Smooth muscle cell (in vitro differentiated cells): ENCODE data around the gene DNM2. TPM values are rescaled to one million over a fixed set of nuclear protein-coding genes. Genes with fewer than 3 reads are reported as not detected.
"Not testable (repeated sequence)": the region's sequence is repeated elsewhere in the genome, so short reads cannot be mapped to it uniquely, and the experiment has no call there.

ENCODE experiments used
- DNase-seq: peaks from one replicate; lab custom pipeline; 2025; ENCODE audit not compliant: unreplicated experiment; lab: John Stamatoyannopoulos, UW
- H2AFZ ChIP-seq: fragments of 200-600 bp; sonication (generic); 2 replicates; pipeline ENCODE4 v1.6.0; 2016; ENCODE audit warnings: antibody characterized with exemption, low read depth, mild to moderate bottlenecking
- H3F3A ChIP-seq: fragments of 200-600 bp; sonication (generic); 2 replicates; pipeline ENCODE4 v1.6.0; 2017; ENCODE audit warnings: antibody characterized with exemption, low read depth
- H3K27ac ChIP-seq: fragments of 200-600 bp; sonication (generic); 2 replicates; pipeline ENCODE4 v1.5.1; 2016; ENCODE audit warnings: low read depth, mild to moderate bottlenecking
- H3K27me3 ChIP-seq: fragments of 200-600 bp; sonication (generic); 2 replicates; pipeline ENCODE4 v1.6.1; 2016; ENCODE audit warnings: low read depth, mild to moderate bottlenecking
- H3K36me3 ChIP-seq: fragments of 200-600 bp; sonication (generic); 2 replicates; pipeline ENCODE4 v1.5.1; 2016; ENCODE audit warnings: low read depth
- H3K4me1 ChIP-seq: fragments of 200-600 bp; sonication (generic); 2 replicates; pipeline ENCODE4 v1.5.1; 2016; ENCODE audit warnings: low read depth
- H3K4me2 ChIP-seq: fragments of 200-600 bp; sonication (generic); 2 replicates; pipeline ENCODE4 v1.6.0; 2016; ENCODE audit warnings: mild to moderate bottlenecking
- H3K4me3 ChIP-seq: fragments of 200-600 bp; sonication (generic); 2 replicates; pipeline ENCODE4 v1.5.1; 2016; ENCODE audit warnings: mild to moderate bottlenecking
- H3K79me2 ChIP-seq: fragments of 200-600 bp; sonication (generic); 2 replicates; pipeline ENCODE4 v1.6.0; 2016; ENCODE audit warnings: low read depth, mild to moderate bottlenecking
- H3K9ac ChIP-seq: fragments of 200-600 bp; sonication (generic); 2 replicates; pipeline ENCODE4 v1.6.0; 2016; ENCODE audit warnings: low read depth
- H3K9me3 ChIP-seq: fragments of 200-600 bp; sonication (generic); replicated peaks from 2 replicates; pipeline ENCODE4 v1.5.1; 2016; ENCODE audit warnings: low read depth
- H4K20me1 ChIP-seq: fragments of 200-600 bp; sonication (generic); 2 replicates; pipeline ENCODE4 v1.6.0; 2016; ENCODE audit warnings: low read depth
- CTCF ChIP-seq: fragments of 200-600 bp; sonication (generic); IDR thresholded peaks from 2 replicates; pipeline ENCODE4 v1.5.1; 2017; ENCODE audit warnings: borderline replicate concordance, mild to moderate bottlenecking, antibody characterized with exemption; ENCODE audit not compliant: insufficient read depth, poor library complexity, severe bottlenecking
- WGBS: methylation state at CpG from one replicate; pipeline ENCODE4 v1.1.7; 2016; ENCODE audit warnings: low lambda C conversion rate; 5-methylcytosine and 5-hydroxymethylcytosine counted together
- polyA plus RNA-seq: library from polyadenylated mRNA; unstranded; fragments of >200 nt; fragmentation: Nextera tagmentation; extraction: Ambion mirVana; gene quantifications from 2 replicates; pipeline ENCODE4 v1.2.1, GENCODE V29; 2016
- total RNA-seq: library from RNA; depleted of rRNA; stranded (reverse); fragments of >200 nt; gene quantifications from 2 replicates; pipeline ENCODE4 v1.2.3, GENCODE V29; 2014

The DNM2 gene
- total and polyA plus RNA-seq, 2 experiments from 2014 or later = 65.1 to 93.2 TPM

GRCh38 chr19:10855879-10856522 lies 138.1 kb downstream of the DNM2 start:
- H3K27ac ChIP-seq = no peak overlapping the region
- no peak overlapping the region for H3K4me3 ChIP-seq
- peak; percentile 38 for TF ChIP-seq CTCF
- no peaks in the 10 kb centered on the region for H3K36me3 ChIP-seq
- H3K4me2 ChIP-seq = no peak overlapping the region
- no peaks in the 10 kb centered on the region for H3F3A ChIP-seq
- H4K20me1 ChIP-seq = no peaks in the 10 kb centered on the region
- no peaks in the 10 kb centered on the region for H3K4me1 ChIP-seq
- no peaks in the 10 kb centered on the region for H3K9me3 ChIP-seq
- no peak overlapping the region for H3K9ac ChIP-seq
- 74% methylated on average over 5 of the region's 5 CpGs for WGBS
- no peak overlapping the region for H2AFZ ChIP-seq
- no peaks in the 10 kb centered on the region for H3K79me2 ChIP-seq
- no peak for DNase-seq
- H3K27me3 ChIP-seq = no peaks in the 10 kb centered on the region

GRCh38 chr19:10856899-10857298 lies 139.0 kb downstream of the DNM2 start:
- not testable (repeated sequence) for H3K27ac ChIP-seq, H3K4me2 ChIP-seq, H3F3A ChIP-seq, H3K27me3 ChIP-seq, H4K20me1 ChIP-seq, H3K79me2 ChIP-seq, H2AFZ ChIP-seq, H3K4me1 ChIP-seq, H3K9ac ChIP-seq, DNase-seq, H3K36me3 ChIP-seq, H3K9me3 ChIP-seq, H3K4me3 ChIP-seq
- 95% methylated on average over 1 of the region's 1 CpG for WGBS

- H3K27ac ChIP-seq = no peak overlapping the region
- no peak overlapping the region for H3K9ac ChIP-seq
- no peak overlapping the region for H2AFZ ChIP-seq
- H3K27me3 ChIP-seq = no peaks in the 10 kb centered on the region
- DNase-seq = no peak
- no peaks in the 10 kb centered on the region for H3K79me2 ChIP-seq
- TF ChIP-seq CTCF = peak; percentile 87
- H4K20me1 ChIP-seq = no peaks in the 10 kb centered on the region
- H3F3A ChIP-seq = peaks cover 4% of the 10 kb centered on the region
- H3K4me2 ChIP-seq = no peak overlapping the region
- no peaks in the 10 kb centered on the region for H3K4me1 ChIP-seq
- 47% methylated on average over 4 of the region's 4 CpGs for WGBS
- no peaks in the 10 kb centered on the region for H3K9me3 ChIP-seq
- no peaks in the 10 kb centered on the region for H3K36me3 ChIP-seq
- H3K4me3 ChIP-seq = no peak overlapping the region
Measured at GRCh38 chr19:10858204-10858828, 140.4 kb downstream of the DNM2 start.

- no peak overlapping the region for H3K27ac ChIP-seq
- no peak overlapping the region for H3K4me2 ChIP-seq
- TF ChIP-seq CTCF = peak; percentile 23
- no peak overlapping the region for H3K4me3 ChIP-seq
- H3K9me3 ChIP-seq = no peaks in the 10 kb centered on the region
- no peaks in the 10 kb centered on the region for H4K20me1 ChIP-seq
- no peak for DNase-seq
- H2AFZ ChIP-seq = no peak overlapping the region
- H3K36me3 ChIP-seq = no peaks in the 10 kb centered on the region
- no peaks in the 10 kb centered on the region for H3K79me2 ChIP-seq
- H3F3A ChIP-seq = peaks cover 12% of the 10 kb centered on the region
- H3K27me3 ChIP-seq = no peaks in the 10 kb centered on the region
- WGBS = 74% methylated on average over 7 of the region's 7 CpGs
- H3K9ac ChIP-seq = no peak overlapping the region
- H3K4me1 ChIP-seq = no peaks in the 10 kb centered on the region
Measured at GRCh38 chr19:10861103-10861651, 143.3 kb downstream of the DNM2 start.
